GM21717 (cell line): ENCODE measurements around the gene G2E3.
"Not testable (repeated sequence)": the region's sequence is repeated elsewhere in the genome, so short reads cannot be mapped to it uniquely, and the experiment has no call there.

Experiments
- ATAC-seq: cut with Tn5 transposase; IDR thresholded peaks from one replicate; pipeline ENCODE4 v1.9.1; 2021; ENCODE audit warnings: mild to moderate bottlenecking, moderate library complexity; ENCODE audit not compliant: unreplicated experiment

Gene G2E3

DNA sequence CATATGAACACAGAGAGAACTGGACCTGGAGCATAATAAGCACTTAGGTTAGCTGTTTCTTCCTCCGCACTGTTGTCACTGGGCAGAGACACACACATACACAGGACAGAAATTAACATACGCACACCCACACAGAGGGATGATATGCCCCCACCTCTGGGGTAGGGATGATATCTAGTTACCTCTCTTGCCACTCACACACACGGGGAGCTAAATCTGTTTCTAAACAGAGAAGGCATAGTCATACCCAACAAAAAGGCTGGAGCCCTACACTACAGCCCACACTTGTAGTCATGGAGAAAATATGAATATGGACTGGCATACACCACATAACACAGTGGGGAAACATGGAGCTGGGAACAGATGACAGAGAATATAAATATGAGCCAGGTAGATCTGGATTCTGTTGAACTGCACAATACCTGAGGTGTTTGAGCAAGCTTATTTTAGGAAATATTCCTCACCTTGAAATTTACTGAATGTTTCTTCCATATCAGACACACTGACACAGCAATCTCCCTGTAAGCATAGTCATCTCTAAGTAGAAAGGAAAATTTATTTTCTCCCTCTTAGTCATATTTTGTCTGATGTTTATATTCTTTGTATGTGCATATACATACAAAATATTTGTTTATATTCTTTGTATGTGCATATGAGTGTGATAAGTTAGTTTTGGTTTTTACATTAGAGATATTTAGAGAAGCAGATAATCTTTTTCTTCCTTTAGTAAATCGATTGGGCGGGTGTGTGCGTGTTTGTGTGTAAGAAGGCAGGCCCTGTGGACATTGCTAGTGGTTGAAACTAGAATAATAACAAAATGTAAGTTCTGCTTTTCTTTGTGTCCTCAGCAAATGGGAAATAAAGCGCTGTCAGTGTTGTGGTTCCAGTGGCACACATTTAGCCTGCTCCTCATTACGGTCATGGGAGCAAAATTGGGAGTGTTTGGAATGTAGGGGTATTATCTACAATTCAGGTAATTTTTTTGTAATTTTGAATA is 42.3 kb downstream of the G2E3 start:
- ATAC-seq, result no peak

DNA sequence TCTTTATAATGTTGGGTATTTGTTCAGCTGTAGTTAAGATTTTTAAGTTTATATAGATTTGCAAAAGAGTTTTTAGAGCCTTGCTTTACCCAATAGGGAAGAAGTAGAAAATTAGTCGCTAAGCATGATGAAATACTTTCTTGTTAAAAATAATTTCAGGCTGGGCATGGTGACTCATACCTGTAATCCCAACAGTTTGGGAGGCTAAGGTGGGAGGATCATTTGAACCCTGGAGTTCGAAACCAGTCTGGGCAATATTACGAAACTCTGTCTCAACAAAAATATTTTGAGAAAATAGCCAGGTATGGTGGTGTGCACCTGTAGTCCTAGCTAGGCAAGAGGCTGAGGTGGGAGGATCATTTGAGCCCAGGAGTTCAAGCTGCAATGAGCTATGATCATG is 44.4 kb downstream of the G2E3 start:
- no peak for ATAC-seq

DNA sequence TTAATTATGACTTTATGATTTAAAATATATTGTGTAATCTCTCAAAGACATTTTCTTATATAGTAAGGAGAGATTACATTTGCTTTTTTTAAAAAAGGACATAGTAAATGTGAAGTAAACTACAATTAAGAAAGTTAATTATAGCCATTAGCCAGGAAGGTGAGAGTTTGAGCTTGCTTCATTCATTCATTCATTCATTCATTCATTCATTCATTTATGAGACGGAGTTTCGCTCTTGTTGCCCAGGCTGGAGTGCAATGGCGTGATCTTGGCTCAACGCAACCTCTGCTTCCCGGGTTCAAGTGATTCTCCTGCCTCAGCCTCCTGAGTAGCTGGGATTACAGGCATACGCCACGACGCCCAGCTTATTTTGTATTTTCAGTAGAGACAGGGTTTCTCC is 45.7 kb downstream of the G2E3 start:
- not testable (repeated sequence) for ATAC-seq

DNA sequence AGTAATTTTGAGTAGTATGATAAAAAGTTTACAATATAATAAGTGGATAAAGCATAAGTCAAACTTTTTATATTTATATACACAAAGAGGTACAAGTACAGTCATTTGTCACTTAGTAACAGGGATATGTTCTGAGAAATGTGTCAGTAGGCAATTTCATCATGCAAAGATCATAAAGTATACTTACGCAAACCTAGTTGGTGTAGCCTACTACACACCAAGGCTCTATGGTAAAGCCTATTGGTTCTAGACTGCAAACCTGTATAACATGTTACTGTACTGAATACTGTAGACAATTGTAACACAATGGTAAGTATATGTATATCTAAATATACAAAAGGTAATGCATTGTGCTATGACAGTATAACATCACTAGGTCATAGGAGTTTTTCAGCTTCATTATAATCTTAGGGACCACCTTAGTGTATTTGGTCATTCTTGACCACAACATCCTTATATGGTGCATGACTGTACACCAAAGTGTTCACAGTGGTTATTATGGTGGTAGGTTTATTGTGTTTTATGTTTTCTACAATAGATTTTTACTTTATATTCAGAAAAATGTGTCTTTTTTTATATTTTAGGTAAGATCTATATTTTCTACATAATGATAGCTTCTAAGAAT is 48.3 kb downstream of the G2E3 start:
- ATAC-seq, result no peak

DNA sequence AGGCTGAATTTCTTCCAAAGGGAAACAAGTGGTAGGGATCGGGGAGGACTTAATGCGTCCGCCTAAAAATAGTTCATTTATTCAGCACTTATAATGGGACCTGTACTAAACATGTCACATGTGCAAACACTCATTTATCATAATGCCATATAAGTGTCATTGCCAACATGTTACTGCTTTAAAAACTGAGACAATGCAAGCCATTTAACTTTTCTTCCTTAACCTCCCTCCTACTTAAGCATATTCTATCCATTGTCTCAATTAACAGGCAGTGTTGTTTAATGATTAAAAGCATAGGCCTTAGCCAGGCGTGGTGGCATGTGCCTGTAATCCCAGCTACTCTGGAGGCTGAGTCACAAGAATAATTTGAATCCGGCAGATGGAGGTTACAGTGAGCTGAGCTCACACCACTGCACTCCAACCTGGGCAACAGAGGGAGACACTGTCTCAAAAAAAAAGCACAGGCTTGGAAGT is 49.6 kb downstream of the G2E3 start:
- ATAC-seq, result no peak

DNA sequence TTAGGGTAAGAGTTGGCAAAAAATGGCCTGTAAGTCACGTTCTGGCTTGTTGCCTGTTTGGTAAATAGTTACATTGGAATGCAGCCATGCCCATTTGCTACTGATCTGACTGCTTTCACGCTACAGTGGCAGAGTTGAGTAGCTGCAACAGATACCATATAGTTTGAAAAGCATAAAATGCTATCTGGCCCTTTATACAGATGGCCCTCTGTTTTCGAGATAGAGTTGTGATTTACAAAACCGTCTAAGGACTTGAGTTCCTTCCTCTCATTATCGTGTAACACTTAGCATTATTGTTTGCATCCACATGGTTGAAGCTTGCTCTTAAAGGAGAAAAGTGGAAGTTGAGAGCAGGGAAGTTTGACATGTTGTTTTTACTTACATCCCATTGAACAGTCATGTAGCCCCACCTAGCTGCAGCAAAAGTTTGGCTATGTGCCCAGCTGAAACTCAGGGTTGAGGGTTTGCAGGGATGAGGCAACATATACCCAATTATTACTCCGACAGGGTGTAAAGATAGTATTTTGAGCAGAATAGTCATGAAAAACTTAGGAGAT is 51.9 kb downstream of the G2E3 start:
- ATAC-seq, result no peak

DNA sequence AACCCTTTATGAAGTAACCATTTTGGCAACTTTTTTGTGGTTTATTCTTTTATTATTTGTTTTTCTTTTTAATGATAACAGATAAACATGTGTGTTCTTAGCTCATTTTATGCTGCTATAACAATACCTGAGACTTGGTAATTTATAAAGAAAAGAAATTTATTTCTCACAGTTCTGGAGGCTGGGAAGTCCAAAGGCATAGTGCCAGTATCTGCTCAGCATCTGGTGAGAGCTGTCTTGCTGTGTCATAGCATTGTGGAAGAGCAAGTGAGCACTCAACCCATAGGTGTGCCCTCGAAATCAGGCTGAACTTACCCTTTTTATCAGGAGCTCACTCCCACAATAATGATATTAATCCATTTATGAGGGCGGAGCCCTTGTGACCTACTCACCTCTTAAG is 55.2 kb downstream of the G2E3 start:
- ATAC-seq, result no peak

DNA sequence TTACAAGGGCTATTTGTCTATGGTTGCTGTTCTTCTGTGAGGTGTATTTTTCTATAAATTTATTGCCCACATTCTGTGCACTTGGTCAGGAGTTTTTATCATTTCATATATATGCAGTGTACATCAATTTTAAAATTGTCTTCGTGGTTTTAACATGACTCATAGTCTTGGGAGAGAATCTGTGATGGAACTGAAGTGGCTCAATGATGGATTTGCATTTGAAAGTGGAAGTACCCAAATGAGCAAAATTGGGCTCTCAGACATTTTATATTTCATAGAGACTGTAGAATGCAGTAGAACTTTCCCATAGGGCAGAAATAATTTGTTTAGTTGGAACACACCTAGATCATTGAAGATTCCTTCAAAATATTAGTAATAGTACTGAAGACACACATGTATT is 61.2 kb downstream of the G2E3 start:
- peak; percentile 49 for ATAC-seq

DNA sequence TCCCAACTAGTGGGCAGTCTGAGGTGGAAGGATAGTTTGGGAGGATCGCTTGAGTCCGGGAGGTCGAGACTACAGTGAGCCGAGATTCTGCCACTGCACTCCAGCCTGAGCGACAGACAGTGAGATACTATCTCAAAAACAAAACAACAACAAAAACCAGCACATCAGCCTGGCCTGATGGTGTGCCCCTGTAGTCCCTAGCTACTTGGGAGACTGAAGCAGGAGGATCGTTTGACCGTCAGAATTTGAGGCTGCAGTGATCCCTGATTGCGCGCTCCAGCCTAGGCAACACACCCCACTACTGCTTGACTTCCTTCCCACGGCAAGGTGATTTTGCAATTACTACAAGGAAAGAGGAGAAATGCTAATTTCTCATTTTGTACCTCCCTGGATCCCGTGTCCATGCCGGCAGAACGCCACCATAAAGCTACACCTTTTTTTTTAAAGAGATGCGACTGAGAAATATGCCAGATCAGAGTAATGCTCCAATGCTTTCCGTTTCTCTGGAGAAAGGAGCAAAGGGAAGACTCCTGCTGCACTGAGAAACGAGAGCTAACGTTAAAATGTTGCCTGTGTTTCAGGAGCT is 62.5 kb downstream of the G2E3 start:
- ATAC-seq, result peak; percentile 16

DNA sequence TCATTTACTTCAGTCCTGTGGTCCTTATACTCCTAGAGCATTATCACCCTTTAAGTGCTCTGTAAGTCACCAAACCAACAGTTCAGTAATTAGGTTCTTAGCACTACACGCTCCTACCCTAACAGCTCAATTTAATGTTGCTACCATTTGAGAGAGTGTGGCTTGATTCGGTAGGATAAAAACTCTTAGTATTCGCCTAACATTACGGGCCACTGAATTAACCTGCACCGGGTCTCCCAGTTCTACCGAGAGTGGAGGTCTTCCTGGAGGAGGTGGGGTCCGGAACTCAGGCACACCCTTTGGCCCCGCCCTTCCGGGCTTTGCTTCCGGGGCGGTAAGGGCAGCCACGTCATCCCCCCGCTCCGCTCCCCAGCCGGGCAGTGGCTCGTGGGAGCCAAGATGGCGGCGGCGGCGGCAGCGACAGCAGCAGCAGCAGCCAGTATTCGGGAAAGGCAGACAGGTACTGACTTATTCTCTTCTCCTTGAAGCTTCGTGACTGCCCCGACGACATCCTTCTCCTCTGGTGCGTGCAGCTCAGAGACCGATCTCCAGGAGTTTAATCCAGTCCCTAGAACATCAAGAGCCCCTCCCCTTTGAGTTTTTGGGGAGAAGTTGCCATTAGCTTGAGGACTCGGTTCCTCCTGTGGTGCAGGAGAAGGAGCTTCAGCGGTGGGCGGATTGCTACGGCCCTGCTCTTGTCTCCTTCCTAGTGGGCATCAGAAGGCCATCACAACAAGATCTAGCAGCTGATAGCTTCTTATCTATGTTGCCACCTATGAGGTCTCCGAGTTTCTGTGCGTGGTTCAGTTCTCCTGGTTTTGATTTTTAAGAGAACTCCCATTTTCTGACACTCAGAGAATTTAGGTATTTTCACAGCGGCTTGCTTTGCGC is 63.2 kb downstream of the G2E3 start, which contains the start of gene SCFD1:
SCFD1 (plus strand) TSS at position 380 of the 891 bp plus-strand sequence; CDS start at position 400, 20 bp downstream.
- ATAC-seq, result peak; percentile 88

DNA sequence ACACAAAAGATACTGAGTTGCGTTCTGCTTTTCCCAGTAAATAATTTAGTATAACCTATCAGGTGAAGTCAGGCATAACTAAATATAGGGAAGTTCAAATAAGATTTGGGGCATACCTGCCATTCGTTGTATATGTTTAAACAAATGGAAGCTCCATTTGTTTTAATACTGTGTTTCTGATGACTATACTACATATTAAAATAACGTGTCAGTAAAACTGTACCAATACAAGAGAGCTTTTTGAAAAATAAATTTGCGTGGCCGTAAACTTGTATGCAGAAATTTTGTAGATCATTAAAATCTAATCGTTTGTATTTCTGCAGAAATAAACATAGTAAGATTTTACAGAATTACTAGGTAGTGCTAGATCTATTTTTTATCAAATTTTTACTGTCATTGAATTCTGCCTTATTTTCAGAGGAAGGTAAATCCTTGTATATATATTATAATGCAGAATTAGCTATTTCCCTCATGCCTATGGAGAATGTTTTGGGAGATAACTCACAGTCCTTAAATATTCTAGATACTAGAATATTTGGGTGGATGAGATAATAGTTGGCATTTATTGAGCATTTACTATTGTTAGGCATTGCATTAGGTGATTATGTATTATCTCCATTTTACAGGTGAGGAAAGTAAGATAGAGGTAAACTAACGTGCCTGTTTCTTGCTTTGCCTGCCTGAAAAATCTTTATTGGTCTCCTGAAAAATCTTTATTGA is 64.6 kb downstream of the G2E3 start:
- no peak for ATAC-seq

DNA sequence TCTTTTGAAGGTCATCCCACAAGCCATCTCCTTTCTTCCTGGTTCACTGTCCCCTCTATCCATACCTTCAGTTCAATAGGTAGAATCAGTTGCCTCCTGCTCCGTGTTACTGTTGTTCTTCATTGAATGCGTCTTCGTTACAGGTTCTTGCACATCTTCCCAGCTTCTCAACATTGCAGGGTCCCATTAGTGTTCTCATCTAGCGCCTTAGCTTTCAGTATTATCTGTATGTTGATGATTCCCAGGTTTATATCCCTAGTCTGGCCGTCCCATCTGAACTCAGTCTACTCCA is 65.1 kb downstream of the G2E3 start:
- no peak for ATAC-seq

DNA sequence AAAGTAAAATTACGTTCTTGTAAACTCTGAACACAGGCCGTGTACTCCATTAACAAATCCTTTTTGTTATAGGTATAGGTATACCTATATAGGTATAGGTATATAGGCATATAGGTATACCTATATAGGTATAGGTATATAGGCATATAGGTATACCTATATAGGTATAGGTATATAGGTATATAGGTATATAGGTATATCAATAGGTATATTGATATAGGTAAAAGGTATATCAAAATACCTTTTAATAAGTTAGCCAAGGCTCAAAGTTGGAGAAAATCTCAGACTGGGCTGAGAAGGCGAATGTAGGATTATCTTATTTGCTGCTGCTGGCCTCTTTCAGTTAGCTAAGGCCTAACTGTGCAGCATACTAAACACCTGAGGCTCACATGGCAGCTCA is 66.6 kb downstream of the G2E3 start:
- ATAC-seq, result no peak

DNA sequence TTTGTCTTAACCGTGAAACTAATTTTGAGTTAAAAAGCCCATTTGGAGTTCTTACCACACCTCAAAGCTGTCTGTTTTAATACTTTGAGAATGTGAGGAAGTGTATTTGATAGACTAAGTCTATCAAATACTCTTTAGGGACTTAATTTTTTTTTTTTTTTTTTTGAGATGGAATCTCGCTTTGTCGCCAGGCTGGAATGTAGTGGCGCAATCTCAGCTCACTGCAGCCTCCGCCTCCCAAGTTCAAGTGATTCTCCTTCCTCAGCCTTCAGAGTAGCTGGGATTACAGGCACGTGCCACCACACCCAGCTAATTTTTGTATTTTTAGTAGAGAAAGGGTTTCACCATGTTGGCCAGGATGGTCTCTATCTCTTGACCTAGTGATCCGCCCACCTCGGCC is 70.5 kb downstream of the G2E3 start:
- not testable (repeated sequence) for ATAC-seq

DNA sequence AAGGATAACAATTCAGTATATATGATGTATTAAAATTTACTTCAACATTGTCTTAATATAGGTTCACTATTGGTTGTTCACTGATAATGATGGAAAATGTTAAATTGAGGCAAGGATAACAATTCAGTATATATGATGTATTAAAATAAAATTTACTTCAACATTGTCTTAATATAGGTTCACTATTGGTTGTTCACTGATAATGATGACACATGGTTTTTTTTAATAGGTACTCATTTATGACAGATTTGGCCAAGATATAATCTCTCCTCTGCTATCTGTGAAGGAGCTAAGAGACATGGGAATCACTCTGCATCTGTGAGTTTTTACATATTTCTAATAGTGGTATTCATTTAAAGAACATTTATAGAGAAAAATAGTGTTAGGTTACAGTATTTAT is 71.3 kb downstream of the G2E3 start:
- ATAC-seq, result no peak

DNA sequence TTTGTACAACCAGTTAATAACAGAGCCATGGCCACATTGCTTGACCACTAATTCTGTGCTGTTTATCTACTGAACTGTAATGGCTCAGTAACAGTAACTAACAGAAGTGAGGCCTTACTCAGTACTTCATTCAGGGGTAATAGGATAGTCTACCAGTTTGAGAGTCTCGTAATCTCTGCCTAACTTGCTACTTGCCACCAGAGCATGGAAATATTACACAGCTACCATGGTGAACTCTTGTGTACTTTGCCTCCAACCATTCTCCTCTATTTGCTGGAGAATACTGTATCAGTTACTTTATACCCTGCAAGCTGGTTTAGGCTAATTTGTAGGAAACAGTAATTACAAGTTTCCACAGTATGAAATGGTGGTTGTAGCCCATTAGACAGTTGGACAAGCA is 73.8 kb downstream of the G2E3 start:
- ATAC-seq, result no peak

DNA sequence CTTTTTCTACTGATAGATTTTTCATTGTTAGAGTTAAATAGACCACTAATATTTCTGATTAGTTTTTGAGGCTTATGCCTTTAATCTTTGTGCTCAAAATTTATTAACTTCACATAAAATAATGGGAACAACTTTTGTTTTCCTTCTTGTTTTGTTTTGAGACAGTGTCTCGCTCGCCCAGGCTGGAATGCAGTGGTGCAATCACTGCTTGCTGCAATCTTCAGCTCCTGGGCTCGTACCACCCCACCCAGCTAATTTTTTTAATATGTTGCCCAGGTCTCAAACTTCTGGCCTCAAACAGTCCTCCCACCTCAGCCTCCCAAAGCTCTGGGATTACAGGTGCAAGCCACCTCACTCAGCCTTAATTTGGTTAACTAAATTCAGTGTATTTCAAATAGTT is 80.0 kb downstream of the G2E3 start:
- no peak for ATAC-seq

DNA sequence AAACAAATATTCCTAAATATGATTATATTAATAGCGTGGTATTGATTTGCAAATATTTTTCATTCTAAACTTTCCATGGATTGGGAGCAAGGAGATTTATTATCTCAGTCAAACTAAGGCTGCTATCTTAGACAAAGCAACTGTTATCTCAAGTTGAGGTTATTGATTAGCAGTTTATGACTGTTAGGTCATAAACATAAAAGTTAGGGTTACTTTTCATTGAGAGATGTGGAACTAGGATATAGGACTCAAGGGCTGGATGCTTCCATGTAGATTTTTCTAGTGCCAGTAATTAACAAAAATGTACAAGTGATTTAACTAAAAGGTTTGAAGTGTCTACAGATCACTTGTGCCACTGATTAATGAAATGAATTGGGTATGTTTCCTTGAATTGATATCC is 82.2 kb downstream of the G2E3 start:
- ATAC-seq, result no peak

DNA sequence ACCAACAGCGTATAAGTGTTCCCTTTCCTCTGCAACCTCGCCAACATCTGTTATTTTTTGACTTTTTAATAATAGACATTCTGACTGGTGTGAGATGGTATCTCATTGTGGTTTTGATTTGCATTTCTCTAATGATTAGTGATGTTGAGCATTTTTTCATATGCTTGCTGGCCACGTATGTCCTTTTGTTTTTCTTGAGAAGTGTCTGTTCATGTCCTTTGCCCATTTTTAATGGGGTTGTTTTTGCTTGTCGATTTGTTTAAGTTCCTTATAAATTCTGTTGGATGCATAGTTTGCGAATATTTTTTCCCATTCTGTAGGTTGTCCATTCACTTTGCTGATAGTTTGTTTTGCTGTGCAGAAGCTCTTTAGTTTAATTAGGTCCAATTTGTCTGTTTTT is 85.5 kb downstream of the G2E3 start:
- not testable (repeated sequence) for ATAC-seq

DNA sequence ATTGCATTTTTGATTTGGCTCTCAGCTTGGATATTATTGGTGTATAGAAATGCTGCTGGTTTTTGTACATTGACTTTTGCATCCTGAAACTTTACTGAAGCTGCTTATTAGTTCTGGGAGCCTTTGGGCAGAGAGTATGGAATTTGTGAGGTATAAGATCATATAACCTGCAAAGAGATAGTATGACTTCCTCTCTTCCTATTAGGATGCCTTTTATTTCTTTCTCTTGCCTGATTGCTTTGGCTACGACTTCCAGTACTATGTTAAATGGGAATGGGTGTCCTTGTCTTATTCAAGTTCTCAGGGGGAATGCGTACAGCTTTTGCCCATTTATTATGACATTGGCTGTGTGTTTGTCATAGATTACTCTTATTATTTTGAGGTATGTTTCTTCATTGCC is 86.6 kb downstream of the G2E3 start:
- ATAC-seq, result no peak
